Measurements from ENCODE around the gene SCART1. TPM values are rescaled to one million over a fixed set of nuclear protein-coding genes. Genes with fewer than 3 reads are reported as not detected.

Gene SCART1
- total RNA-seq, 1 experiment from 2014 or later = 0.73 TPM

- no peak overlapping the region for H3K4me3 ChIP-seq (ENCODE audit: low read depth, low read length)
- DNase-seq = no peak
- ChIA-PET CTCF (no interaction called here), POLR2A (no interaction called here)
- Mint-ChIP-seq H3K36me3 (ENCODE audit: insufficient read depth, unreplicated experiment) (no peaks in the 10 kb centered on the region), H3K4me1 (ENCODE audit: low read depth, unreplicated experiment) (no peaks in the 10 kb centered on the region), H3K4me3 (ENCODE audit: unreplicated experiment) (no peak overlapping the region), H3K27ac (ENCODE audit: unreplicated experiment) (no peak overlapping the region), H3K9me3 (ENCODE audit: unreplicated experiment) (peaks cover 54% of the 10 kb centered on the region), H3K27me3 (ENCODE audit: insufficient read depth, unreplicated experiment) (peaks cover 18% of the 10 kb centered on the region)
- H3K4me1 ChIP-seq = no peaks in the 10 kb centered on the region
- TF ChIP-seq CTCF (IDR thresholded peaks at IDR 0.05; ENCODE audit: insufficient read depth in 1 of 2, low read depth in 1 of 2, low read length in 1 of 2, severe bottlenecking in 1 of 2, unreplicated experiment in 1 of 2) = no peak
- peaks cover 2% of the 10 kb centered on the region; the same call in 1 of the 2 replicates for H3K27me3 ChIP-seq (replicated peaks; ENCODE audit: control insufficient read depth, insufficient read depth, low read length)
- no peaks in the 10 kb centered on the region for H3K36me3 ChIP-seq (ENCODE audit: control insufficient read depth, insufficient read depth, low read length)
- H3K9me3 ChIP-seq = peaks cover 25% of the 10 kb centered on the region
- intact Hi-C loops (cut with micrococcal nuclease; ENCODE audit: unreplicated experiment) = no loop called here
- no TSS peak for BruUV-seq (replicated peaks)
Observed at GRCh38 chr10:133484818-133485217, 31.1 kb downstream of the SCART1 start.

GRCh38 chr10:133487085-133487484 is 33.3 kb downstream of the SCART1 start:
- no peak overlapping the region for H3K4me3 Mint-ChIP-seq (ENCODE audit: unreplicated experiment)
- ChIA-PET CTCF (no interaction called here), POLR2A (no interaction called here)
- peaks cover 13% of the 10 kb centered on the region for H3K27me3 Mint-ChIP-seq (ENCODE audit: insufficient read depth, unreplicated experiment)
- DNase-seq = no peak
- no peak overlapping the region for H3K4me3 ChIP-seq (ENCODE audit: low read depth, low read length)
- no peak overlapping the region for H3K27ac Mint-ChIP-seq (ENCODE audit: unreplicated experiment)
- BruUV-seq (replicated peaks) = no TSS peak
- intact Hi-C loops (cut with micrococcal nuclease; ENCODE audit: unreplicated experiment) = no loop called here
- H3K9me3 Mint-ChIP-seq (ENCODE audit: unreplicated experiment) = peaks cover 56% of the 10 kb centered on the region
- no peaks in the 10 kb centered on the region for H3K27me3 ChIP-seq (replicated peaks; ENCODE audit: control insufficient read depth, insufficient read depth, low read length)
- no peaks in the 10 kb centered on the region for H3K36me3 Mint-ChIP-seq (ENCODE audit: insufficient read depth, unreplicated experiment)
- no peaks in the 10 kb centered on the region for H3K4me1 Mint-ChIP-seq (ENCODE audit: low read depth, unreplicated experiment)
- H3K4me1 ChIP-seq = no peaks in the 10 kb centered on the region
- TF ChIP-seq CTCF (IDR thresholded peaks at IDR 0.05; ENCODE audit: insufficient read depth in 1 of 2, low read depth in 1 of 2, low read length in 1 of 2, severe bottlenecking in 1 of 2, unreplicated experiment in 1 of 2) = no peak
- peaks cover 38% of the 10 kb centered on the region for H3K9me3 ChIP-seq
- no peaks in the 10 kb centered on the region for H3K36me3 ChIP-seq (ENCODE audit: control insufficient read depth, insufficient read depth, low read length)

- no TSS peak for BruUV-seq (replicated peaks)
- no peak for TF ChIP-seq CTCF (IDR thresholded peaks at IDR 0.05; ENCODE audit: insufficient read depth in 1 of 2, low read depth in 1 of 2, low read length in 1 of 2, severe bottlenecking in 1 of 2, unreplicated experiment in 1 of 2)
- ChIA-PET CTCF (no interaction called here), POLR2A (no interaction called here)
- intact Hi-C loops (cut with micrococcal nuclease; ENCODE audit: unreplicated experiment) = no loop called here
- no peaks in the 10 kb centered on the region for H3K36me3 ChIP-seq (ENCODE audit: control insufficient read depth, insufficient read depth, low read length)
- peaks cover 43% of the 10 kb centered on the region for H3K9me3 ChIP-seq
- no peak overlapping the region for H3K4me3 Mint-ChIP-seq (ENCODE audit: unreplicated experiment)
- no peak overlapping the region for H3K27ac Mint-ChIP-seq (ENCODE audit: unreplicated experiment)
- H3K27me3 ChIP-seq (replicated peaks; ENCODE audit: control insufficient read depth, insufficient read depth, low read length) = no peaks in the 10 kb centered on the region
- peaks cover 51% of the 10 kb centered on the region for H3K9me3 Mint-ChIP-seq (ENCODE audit: unreplicated experiment)
- no peaks in the 10 kb centered on the region for H3K36me3 Mint-ChIP-seq (ENCODE audit: insufficient read depth, unreplicated experiment)
- DNase-seq = no peak
- H3K4me1 Mint-ChIP-seq (ENCODE audit: low read depth, unreplicated experiment) = no peaks in the 10 kb centered on the region
- peaks cover 6% of the 10 kb centered on the region for H3K27me3 Mint-ChIP-seq (ENCODE audit: insufficient read depth, unreplicated experiment)
- H3K4me3 ChIP-seq (ENCODE audit: low read depth, low read length) = no peak overlapping the region
- H3K4me1 ChIP-seq = no peaks in the 10 kb centered on the region
Observed at GRCh38 chr10:133488354-133488753, 34.6 kb downstream of the SCART1 start.
